OCI-LY7 (cell line): ENCODE data around the gene TTC7B.

ENCODE experiments used
- EZH2phosphoT487 ChIP-seq: fragments of 200-600 bp; sonication (generic); IDR thresholded peaks from 2 replicates; pipeline ENCODE4 v1.6.1; 2018; ENCODE audit warnings: low read depth, borderline replicate concordance, mild to moderate bottlenecking, mixed run types, antibody characterized with exemption, low read length, moderate library complexity, mixed read lengths
- TF ChIP-seq, protein P1 (sequence below): fragments of 200-600 bp; sonication (generic); conservative IDR thresholded peaks from 2 replicates; pipeline ENCODE4 v1.5.1; 2014; ENCODE audit warnings: mild to moderate bottlenecking, antibody characterized with exemption, low read length, moderate library complexity, mixed read lengths

DNA sequence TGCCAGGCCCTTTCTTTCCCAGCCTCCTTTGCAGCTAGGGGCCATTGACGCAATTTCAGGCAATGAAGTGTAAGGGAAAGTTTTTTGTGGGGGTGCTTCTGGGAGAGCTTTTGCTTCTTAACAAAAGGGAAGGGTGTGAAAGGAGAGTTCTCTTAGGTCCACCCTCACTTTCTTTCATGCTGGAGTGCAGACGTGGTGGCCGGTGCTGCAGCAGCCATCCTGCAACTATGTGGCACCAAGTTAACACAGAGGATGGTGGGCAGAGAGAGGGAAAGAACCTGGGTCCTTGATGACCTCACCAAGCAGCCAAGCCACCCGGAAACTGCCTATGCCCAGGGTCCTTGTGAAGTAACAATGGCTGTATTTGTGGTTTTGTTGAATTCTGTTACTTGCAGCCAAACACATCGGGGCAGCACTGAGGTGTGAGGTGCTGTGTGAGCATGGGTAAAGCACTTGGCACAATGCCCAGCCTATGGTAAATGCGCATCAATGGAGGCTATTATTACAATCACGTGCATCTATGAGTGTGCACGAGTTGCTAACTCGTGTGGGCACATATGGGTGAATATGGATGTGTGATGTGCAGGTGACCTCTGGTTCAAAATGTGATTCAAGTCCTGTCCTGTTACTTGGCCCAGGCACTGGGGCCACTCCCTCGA, 296.8 kb downstream of the TTC7B start:
- TF ChIP-seq, protein P1, sequence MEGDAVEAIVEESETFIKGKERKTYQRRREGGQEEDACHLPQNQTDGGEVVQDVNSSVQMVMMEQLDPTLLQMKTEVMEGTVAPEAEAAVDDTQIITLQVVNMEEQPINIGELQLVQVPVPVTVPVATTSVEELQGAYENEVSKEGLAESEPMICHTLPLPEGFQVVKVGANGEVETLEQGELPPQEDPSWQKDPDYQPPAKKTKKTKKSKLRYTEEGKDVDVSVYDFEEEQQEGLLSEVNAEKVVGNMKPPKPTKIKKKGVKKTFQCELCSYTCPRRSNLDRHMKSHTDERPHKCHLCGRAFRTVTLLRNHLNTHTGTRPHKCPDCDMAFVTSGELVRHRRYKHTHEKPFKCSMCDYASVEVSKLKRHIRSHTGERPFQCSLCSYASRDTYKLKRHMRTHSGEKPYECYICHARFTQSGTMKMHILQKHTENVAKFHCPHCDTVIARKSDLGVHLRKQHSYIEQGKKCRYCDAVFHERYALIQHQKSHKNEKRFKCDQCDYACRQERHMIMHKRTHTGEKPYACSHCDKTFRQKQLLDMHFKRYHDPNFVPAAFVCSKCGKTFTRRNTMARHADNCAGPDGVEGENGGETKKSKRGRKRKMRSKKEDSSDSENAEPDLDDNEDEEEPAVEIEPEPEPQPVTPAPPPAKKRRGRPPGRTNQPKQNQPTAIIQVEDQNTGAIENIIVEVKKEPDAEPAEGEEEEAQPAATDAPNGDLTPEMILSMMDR = peak; percentile 31; the same call in 1 of the 2 replicates
- no peak for TF ChIP-seq EZH2phosphoT487
